Cardiac muscle cell (in vitro differentiated cells and primary cell): Measurements from ENCODE around the gene MFGE8. TPM values are rescaled to one million over a fixed set of nuclear protein-coding genes. Genes with fewer than 3 reads are reported as not detected.
A peak's percentile ranks its signal among the peaks of the same experiment; 100 is the strongest.

Experiments
- DNase-seq, 2 donors: peaks; one replicate each; pipeline versions ENCODE4 v3.0.0 to v3.0.0-alpha.2; 2010 to 2017; ENCODE audit warnings: low read depth in 1 of 2, low spot score in 1 of 2
- H3K27ac ChIP-seq: fragments of 200-600 bp; sonication (generic); 2 replicates; pipeline ENCODE4 v1.5.1; 2016
- H3K27me3 ChIP-seq: fragments of 200-600 bp; sonication (generic); 2 replicates; pipeline ENCODE4 v1.6.0; 2016; ENCODE audit warnings: control low read depth
- H3K36me3 ChIP-seq: fragments of 200-600 bp; sonication (generic); 2 replicates; pipeline ENCODE4 v1.5.1; 2016; ENCODE audit warnings: control low read depth
- H3K4me1 ChIP-seq: fragments of 200-600 bp; sonication (generic); 2 replicates; pipeline ENCODE4 v1.8.1; 2017; ENCODE audit warnings: low read depth, mild to moderate bottlenecking, mixed run types
- H3K4me3 ChIP-seq: fragments of 200-600 bp; sonication (generic); 2 replicates; pipeline ENCODE4 v1.5.1; 2016; ENCODE audit warnings: mild to moderate bottlenecking
- H3K9me3 ChIP-seq: fragments of 200-600 bp; sonication (generic); 2 replicates; pipeline ENCODE4 v1.5.1; 2017; ENCODE audit warnings: low read depth, mild to moderate bottlenecking, control low read depth
- polyA plus RNA-seq: library from polyadenylated mRNA; unstranded; fragments of >200 nt; fragmentation: Nextera tagmentation; extraction: Ambion mirVana; gene quantifications from 2 replicates; pipeline ENCODE4 v1.2.1, GENCODE V29; 2016
- total RNA-seq: library from RNA; depleted of rRNA; stranded (reverse); fragments of >200 nt; gene quantifications from 2 replicates; pipeline ENCODE4 v1.2.3, GENCODE V29; 2016
- TF ChIP-seq, protein P1 (sequence below): IDR thresholded peaks from 2 replicates; pipeline ENCODE4 v1.5.1; 2012; ENCODE audit warnings: low read depth, mild to moderate bottlenecking, low read length

The MFGE8 gene
- total and polyA plus RNA-seq, 2 experiments from 2014 or later, result 307 to 326 TPM

DNA sequence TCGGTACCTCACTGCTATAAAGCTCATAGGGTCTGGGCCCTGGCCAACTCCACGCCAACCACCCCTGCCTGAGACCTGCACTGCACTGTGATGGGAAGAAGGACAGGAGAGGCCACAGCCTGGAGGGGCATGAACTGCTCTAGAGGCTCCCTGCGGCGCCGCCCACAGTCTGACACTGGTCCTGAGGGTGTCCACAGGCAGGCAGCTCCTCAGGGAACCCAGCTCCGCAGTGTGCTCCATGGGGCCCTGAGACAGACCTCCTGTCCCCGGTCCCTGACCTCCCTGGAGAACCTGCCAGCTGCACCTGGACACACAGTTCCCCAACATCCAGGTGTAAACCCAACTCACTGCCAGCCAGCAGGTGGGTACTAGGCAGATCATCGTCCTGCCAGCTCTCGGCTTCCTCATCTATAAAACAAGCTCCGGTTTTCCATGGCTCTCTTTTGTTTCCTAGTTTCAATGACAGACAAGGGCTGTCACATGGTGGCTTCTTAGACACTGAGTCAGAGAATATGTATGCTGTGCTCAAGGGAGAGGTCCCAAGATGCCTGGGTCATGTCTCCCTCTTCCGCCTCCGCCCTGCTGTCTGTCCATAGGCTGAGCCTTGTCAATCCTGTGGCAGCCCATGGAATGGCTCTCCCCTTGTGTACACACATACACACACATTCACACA, 12.7 kb downstream of the MFGE8 start:
- peaks cover 32% of the 10 kb centered on the region for H3K36me3 ChIP-seq
- no peak overlapping the region for H3K27ac ChIP-seq
- DNase-seq, result no peak

DNA sequence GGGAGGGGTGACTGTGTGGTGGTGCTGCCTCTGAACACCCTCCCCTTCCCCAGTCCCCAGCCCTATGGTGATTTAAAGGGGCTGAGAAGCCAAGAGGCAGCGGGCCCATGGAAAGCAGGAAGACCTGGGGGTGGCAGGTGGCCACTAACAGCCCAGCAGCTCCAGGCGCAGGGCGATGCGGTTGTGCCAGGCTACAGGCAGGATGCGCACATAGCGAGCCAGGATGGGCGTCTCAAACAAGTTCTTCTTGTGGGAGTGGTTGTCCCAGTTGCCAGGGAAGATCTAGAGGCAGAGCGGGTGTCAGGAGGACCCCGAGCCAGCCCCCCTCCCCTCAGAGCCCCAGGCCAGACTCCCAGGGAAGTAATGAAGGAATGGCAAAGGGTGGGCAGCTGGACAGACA, 13.9 kb downstream of the MFGE8 start:
- TF ChIP-seq, protein P1, sequence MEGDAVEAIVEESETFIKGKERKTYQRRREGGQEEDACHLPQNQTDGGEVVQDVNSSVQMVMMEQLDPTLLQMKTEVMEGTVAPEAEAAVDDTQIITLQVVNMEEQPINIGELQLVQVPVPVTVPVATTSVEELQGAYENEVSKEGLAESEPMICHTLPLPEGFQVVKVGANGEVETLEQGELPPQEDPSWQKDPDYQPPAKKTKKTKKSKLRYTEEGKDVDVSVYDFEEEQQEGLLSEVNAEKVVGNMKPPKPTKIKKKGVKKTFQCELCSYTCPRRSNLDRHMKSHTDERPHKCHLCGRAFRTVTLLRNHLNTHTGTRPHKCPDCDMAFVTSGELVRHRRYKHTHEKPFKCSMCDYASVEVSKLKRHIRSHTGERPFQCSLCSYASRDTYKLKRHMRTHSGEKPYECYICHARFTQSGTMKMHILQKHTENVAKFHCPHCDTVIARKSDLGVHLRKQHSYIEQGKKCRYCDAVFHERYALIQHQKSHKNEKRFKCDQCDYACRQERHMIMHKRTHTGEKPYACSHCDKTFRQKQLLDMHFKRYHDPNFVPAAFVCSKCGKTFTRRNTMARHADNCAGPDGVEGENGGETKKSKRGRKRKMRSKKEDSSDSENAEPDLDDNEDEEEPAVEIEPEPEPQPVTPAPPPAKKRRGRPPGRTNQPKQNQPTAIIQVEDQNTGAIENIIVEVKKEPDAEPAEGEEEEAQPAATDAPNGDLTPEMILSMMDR, result no peak
- peaks cover 7% of the 10 kb centered on the region for H3K27me3 ChIP-seq
- H3K4me3 ChIP-seq, result no peak overlapping the region
- peak overlapping the region; percentile 48 for H3K27ac ChIP-seq
- peaks cover 16% of the 10 kb centered on the region for H3K4me1 ChIP-seq
- DNase-seq, result no peak
- no peaks in the 10 kb centered on the region for H3K9me3 ChIP-seq
- H3K36me3 ChIP-seq, result peaks cover 24% of the 10 kb centered on the region

More for the DNA sequence above, 12.7 kb downstream of the MFGE8 start:
- TF ChIP-seq, protein P1, result no peak
- Histone ChIP-seq H3K27me3 (no peaks in the 10 kb centered on the region), H3K4me1 (peaks cover 19% of the 10 kb centered on the region), H3K9me3 (no peaks in the 10 kb centered on the region), H3K4me3 (no peak overlapping the region)

DNA sequence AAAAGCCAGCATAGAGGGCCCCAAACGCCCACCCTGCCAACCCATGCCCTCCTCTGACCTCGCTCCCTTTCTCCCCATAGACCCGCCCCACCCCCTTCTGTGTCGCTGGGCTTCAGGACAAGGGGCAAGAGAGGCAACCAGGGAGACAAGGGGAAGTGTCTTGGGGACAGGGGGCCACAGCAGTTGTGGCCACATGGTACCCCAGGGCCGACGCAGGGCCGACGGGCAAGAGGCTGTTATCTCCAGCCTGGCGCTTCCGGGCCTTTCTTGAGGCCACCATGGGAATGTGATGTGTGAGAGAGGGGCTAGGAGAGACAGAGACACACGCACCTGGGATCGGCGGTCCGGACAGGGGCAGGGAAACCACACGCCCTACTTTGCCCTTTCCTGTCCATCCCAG, 14.4 kb downstream of the MFGE8 start:
- Histone ChIP-seq H3K4me1 (peaks cover 16% of the 10 kb centered on the region), H3K36me3 (peaks cover 21% of the 10 kb centered on the region)
- TF ChIP-seq, protein P1, result no peak

DNA sequence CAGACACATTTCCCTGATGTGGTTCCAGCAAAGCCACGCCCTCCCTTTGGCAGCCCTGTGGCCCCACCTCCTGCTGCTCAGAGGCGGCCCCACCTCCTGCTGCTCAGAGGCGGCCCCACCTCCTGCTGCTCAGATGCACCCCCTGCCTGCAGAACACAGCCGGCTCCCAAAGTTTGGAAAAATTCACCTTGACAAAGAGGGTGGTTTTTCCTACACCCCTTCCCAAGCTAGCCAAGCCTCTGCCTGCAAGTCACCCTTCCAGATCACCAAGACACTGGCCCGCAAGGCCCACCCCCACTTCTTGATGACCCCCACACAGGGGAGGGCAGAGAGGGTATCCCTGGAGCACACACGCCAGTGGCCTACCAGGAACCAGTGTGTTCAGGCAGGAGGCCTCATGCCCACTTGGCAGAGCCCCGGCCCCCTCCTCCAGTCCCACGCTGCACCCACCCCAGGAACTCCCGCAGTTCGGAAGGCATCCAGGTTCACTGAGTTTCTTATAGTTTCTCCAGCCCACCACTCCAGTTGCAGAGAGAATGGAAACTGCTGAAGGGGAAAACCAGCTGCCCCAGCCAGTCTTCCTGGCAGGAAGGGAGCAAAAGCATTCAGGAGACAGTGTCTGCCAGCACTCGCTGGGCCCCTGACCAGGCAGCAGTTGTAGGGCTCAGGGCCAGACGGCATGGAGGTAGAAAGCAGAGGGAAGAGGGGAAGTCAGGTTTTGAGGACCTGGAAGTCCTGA, 15.6 kb downstream of the MFGE8 start:
- Histone ChIP-seq H3K36me3 (peaks cover 17% of the 10 kb centered on the region), H3K4me3 (no peak overlapping the region), H3K9me3 (no peaks in the 10 kb centered on the region), H3K27ac (peak overlapping the region; percentile 69), H3K4me1 (peaks cover 16% of the 10 kb centered on the region), H3K27me3 (peaks cover 11% of the 10 kb centered on the region)
- DNase-seq, result peak; percentile 91 to 93
- TF ChIP-seq, protein P1, result peak; percentile 72

More for the DNA sequence above, 14.4 kb downstream of the MFGE8 start:
- H3K9me3 ChIP-seq, result no peaks in the 10 kb centered on the region
- peaks cover 11% of the 10 kb centered on the region for H3K27me3 ChIP-seq
- peak overlapping the region; percentile 48 for H3K27ac ChIP-seq
- H3K4me3 ChIP-seq, result no peak overlapping the region
- no peak for DNase-seq

DNA sequence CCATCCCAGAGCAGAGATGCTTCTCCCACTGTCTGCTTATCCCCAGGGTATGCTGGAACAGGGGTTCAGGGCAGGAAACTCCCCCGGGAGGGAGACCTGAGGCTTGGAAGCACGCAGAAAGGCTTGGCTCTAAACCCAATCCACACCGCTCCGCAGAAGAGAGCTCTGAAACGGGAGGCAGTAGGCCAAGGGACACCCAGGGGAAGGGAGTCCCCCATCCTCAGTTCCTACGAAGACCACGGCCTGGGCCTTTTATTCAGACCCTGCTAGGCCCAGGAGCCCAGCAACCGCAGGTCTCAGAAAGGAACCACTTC, 16.1 kb downstream of the MFGE8 start:
- Histone ChIP-seq H3K4me3 (no peak overlapping the region), H3K36me3 (peaks cover 12% of the 10 kb centered on the region), H3K27me3 (peaks cover 11% of the 10 kb centered on the region), H3K4me1 (peaks cover 16% of the 10 kb centered on the region), H3K27ac (peak overlapping the region; percentile 36), H3K9me3 (no peaks in the 10 kb centered on the region)
- no peak for DNase-seq
- TF ChIP-seq, protein P1, result no peak
